Activated CD4-positive, alpha-beta memory T cell treated with anti-CD3 and anti-CD28 coated beads, Interleukin-2, amount 10 ng/mL, durations not matched to agents 7 days and 5 days (primary cell): ENCODE data around the gene ITGA2. TPM values are rescaled to one million over a fixed set of nuclear protein-coding genes. Genes with fewer than 3 reads are reported as not detected.
A peak's percentile ranks its signal among the peaks of the same experiment; 100 is the strongest.

Source experiments
- CTCF ChIA-PET: fragments of 350-600 bp; sonication (Branson Sonifier 250); formaldehyde crosslinking; loops from one replicate; lab custom pipeline; 2021; ENCODE audit warnings: antibody characterized with exemption, inconsistent platforms; lab: Charles Lee
- POLR2A ChIA-PET: fragments of 350-600 bp; sonication (Branson Sonifier 250); formaldehyde crosslinking; loops from one replicate; lab custom pipeline; 2021; ENCODE audit warnings: antibody characterized with exemption; lab: Charles Lee
- DNase-seq: peaks from one replicate; pipeline ENCODE4 v3.0.0-alpha.2; 2020
- H3K27ac Mint-ChIP-seq: one replicate; pipeline ENCODE4 v1.8.0; 2021; ENCODE audit warnings: mild to moderate bottlenecking, mixed read lengths
- H3K27me3 Mint-ChIP-seq: one replicate; pipeline ENCODE4 v1.8.0; 2021; ENCODE audit warnings: mixed read lengths
- H3K36me3 Mint-ChIP-seq: one replicate; pipeline ENCODE4 v1.8.0; 2021; ENCODE audit warnings: low read depth, mixed read lengths
- H3K4me1 Mint-ChIP-seq: one replicate; pipeline ENCODE4 v1.8.0; 2021; ENCODE audit warnings: mixed read lengths
- H3K4me3 Mint-ChIP-seq: one replicate; pipeline ENCODE4 v1.8.0; 2021; ENCODE audit warnings: mild to moderate bottlenecking, mixed read lengths
- H3K9me3 Mint-ChIP-seq: one replicate; pipeline ENCODE4 v1.8.0; 2021; ENCODE audit warnings: mixed read lengths
- total RNA-seq, 2 experiments: library from RNA; stranded (reverse); gene quantifications; one replicate each; pipeline ENCODE4 v1.2.3, GENCODE V29; 2021

Gene ITGA2
- 10 to 100 TPM; 10.2 to 11.2 TPM for total RNA-seq

- no peaks in the 10 kb centered on the region for H3K9me3 Mint-ChIP-seq
- H3K27me3 Mint-ChIP-seq = peaks cover 22% of the 10 kb centered on the region
- DNase-seq = peak; percentile 56
- H3K27ac Mint-ChIP-seq = peak within 1 kb of the TSS; percentile 55
- peaks cover 59% of the 10 kb centered on the region for H3K4me1 Mint-ChIP-seq
- POLR2A ChIA-PET = interaction anchor here (1.0 to 3.5 kb wide), 8 partner anchors 9 to 80 kb away, joined by 3 to 18 read pairs (median 6); no protein-coding TSS in a partner anchor
- H3K36me3 Mint-ChIP-seq = peaks cover 32% of the 10 kb centered on the region
- peak within 1 kb of the TSS; percentile 79 for H3K4me3 Mint-ChIP-seq
- CTCF ChIA-PET = interaction anchor here (0.6 to 4.9 kb wide), 8 partner anchors 8 to 323 kb away, joined by 3 to 37 read pairs (median 4); no protein-coding TSS in a partner anchor
These were observed at the start of gene ITGA2 for GRCh38 chr5:52989025-52989780. TSS of gene ITGA2 (plus strand) at chr5:52989352. CDS start at chr5:52989469, 117 bp downstream.

- CTCF ChIA-PET = interaction anchor here (1.0 to 3.3 kb wide), 5 partner anchors 11 to 166 kb away, joined by 3 to 12 read pairs (median 9); partner anchors contain the start of gene MOCS2
- no peak for DNase-seq
- POLR2A ChIA-PET = no interaction called here
- H3K4me1 Mint-ChIP-seq = peaks cover 17% of the 10 kb centered on the region
- H3K4me3 Mint-ChIP-seq = no peak overlapping the region
- H3K27ac Mint-ChIP-seq = no peak overlapping the region
- no peaks in the 10 kb centered on the region for H3K9me3 Mint-ChIP-seq
- peaks cover 7% of the 10 kb centered on the region for H3K27me3 Mint-ChIP-seq
- no peaks in the 10 kb centered on the region for H3K36me3 Mint-ChIP-seq
These were observed 45.9 kb upstream of the ITGA2 start for GRCh38 chr5:52943285-52943684.

GRCh38 chr5:52943808-52944207, 45.3 kb upstream of the ITGA2 start:
- no peaks in the 10 kb centered on the region for H3K9me3 Mint-ChIP-seq
- no peak overlapping the region for H3K27ac Mint-ChIP-seq
- DNase-seq = no peak
- ChIA-PET POLR2A (no interaction called here), CTCF (interaction anchor here (1.5 to 3.3 kb wide), 4 partner anchors 10 to 166 kb away, joined by 6 to 12 read pairs (median 10); partner anchors contain the start of gene MOCS2)
- H3K4me3 Mint-ChIP-seq = no peak overlapping the region
- peaks cover 7% of the 10 kb centered on the region for H3K27me3 Mint-ChIP-seq
- no peaks in the 10 kb centered on the region for H3K36me3 Mint-ChIP-seq
- peaks cover 22% of the 10 kb centered on the region for H3K4me1 Mint-ChIP-seq

GRCh38 chr5:52945040-52945439, 44.1 kb upstream of the ITGA2 start:
- CTCF ChIA-PET = interaction anchor here (0.7 to 3.3 kb wide), 7 partner anchors 9 to 164 kb away, joined by 3 to 12 read pairs (median 6); partner anchors contain the start of gene MOCS2
- Mint-ChIP-seq H3K36me3 (no peaks in the 10 kb centered on the region), H3K9me3 (no peaks in the 10 kb centered on the region), H3K27ac (no peak overlapping the region), H3K27me3 (peaks cover 7% of the 10 kb centered on the region), H3K4me1 (peaks cover 25% of the 10 kb centered on the region), H3K4me3 (peak overlapping the region; percentile 57)
- no peak for DNase-seq
- POLR2A ChIA-PET = interaction anchor here (0.9 to 1.0 kb wide), 2 partner anchors 125 to 165 kb away, joined by 3 read pairs; partner anchors contain the start of gene MOCS2

GRCh38 chr5:52947208-52947607, 41.9 kb upstream of the ITGA2 start:
- H3K4me1 Mint-ChIP-seq = peaks cover 25% of the 10 kb centered on the region
- no peaks in the 10 kb centered on the region for H3K36me3 Mint-ChIP-seq
- no peak for DNase-seq
- no peaks in the 10 kb centered on the region for H3K9me3 Mint-ChIP-seq
- CTCF ChIA-PET = interaction anchor here (1.2 to 8.3 kb wide), 8 partner anchors 9 to 171 kb away, joined by 3 to 133 read pairs (median 8); partner anchors contain the start of gene ITGA2
- H3K27ac Mint-ChIP-seq = no peak overlapping the region
- H3K27me3 Mint-ChIP-seq = peaks cover 2% of the 10 kb centered on the region
- POLR2A ChIA-PET = interaction anchor here (0.9 to 3.5 kb wide), 2 partner anchors 42 to 151 kb away, joined by 3 to 18 read pairs; partner anchors contain the start of gene ITGA2
- no peak overlapping the region for H3K4me3 Mint-ChIP-seq

- no peak for DNase-seq
- Mint-ChIP-seq H3K9me3 (no peaks in the 10 kb centered on the region), H3K4me1 (peaks cover 25% of the 10 kb centered on the region), H3K36me3 (no peaks in the 10 kb centered on the region), H3K4me3 (no peak overlapping the region), H3K27me3 (peaks cover 2% of the 10 kb centered on the region), H3K27ac (no peak overlapping the region)
- POLR2A ChIA-PET = interaction anchor here (1.4 to 3.5 kb wide), 7 partner anchors 41 to 149 kb away, joined by 3 to 19 read pairs (median 7); partner anchors contain the start of gene ITGA2
- CTCF ChIA-PET = interaction anchor here (0.6 to 8.3 kb wide), 24 partner anchors 12 to 539 kb away, joined by 3 to 133 read pairs (median 4); partner anchors contain the start of genes ITGA2 and MOCS2
These were observed 41.3 kb upstream of the ITGA2 start for GRCh38 chr5:52947851-52948250.

GRCh38 chr5:52948418-52949076, 40.6 kb upstream of the ITGA2 start:
- H3K4me3 Mint-ChIP-seq = no peak overlapping the region
- H3K27me3 Mint-ChIP-seq = peaks cover 2% of the 10 kb centered on the region
- peak overlapping the region; percentile 2 for H3K27ac Mint-ChIP-seq
- ChIA-PET CTCF (interaction anchor here (0.6 to 8.3 kb wide), 33 partner anchors 10 to 538 kb away, joined by 3 to 133 read pairs (median 4); partner anchors contain the start of genes ITGA2 and MOCS2), POLR2A (interaction anchor here (0.8 to 3.5 kb wide), 9 partner anchors 40 to 161 kb away, joined by 3 to 19 read pairs (median 6); partner anchors contain the start of gene ITGA2)
- no peaks in the 10 kb centered on the region for H3K36me3 Mint-ChIP-seq
- peaks cover 25% of the 10 kb centered on the region for H3K4me1 Mint-ChIP-seq
- H3K9me3 Mint-ChIP-seq = no peaks in the 10 kb centered on the region
- DNase-seq = peak; percentile 78

- H3K4me1 Mint-ChIP-seq = peaks cover 15% of the 10 kb centered on the region
- CTCF ChIA-PET = interaction anchor here (1.0 to 8.3 kb wide), 5 partner anchors 39 to 159 kb away, joined by 3 to 133 read pairs (median 37); partner anchors contain the start of genes ITGA2 and MOCS2
- H3K4me3 Mint-ChIP-seq = no peak overlapping the region
- no peaks in the 10 kb centered on the region for H3K9me3 Mint-ChIP-seq
- no peaks in the 10 kb centered on the region for H3K36me3 Mint-ChIP-seq
- POLR2A ChIA-PET = interaction anchor here (3.3 to 3.5 kb wide), 2 partner anchors 38 to 146 kb away, joined by 18 to 19 read pairs; partner anchors contain the start of gene ITGA2
- no peak for DNase-seq
- no peak overlapping the region for H3K27ac Mint-ChIP-seq
- peaks cover 5% of the 10 kb centered on the region for H3K27me3 Mint-ChIP-seq
These were observed 38.5 kb upstream of the ITGA2 start for GRCh38 chr5:52950686-52951085.

GRCh38 chr5:52952483-52952882, 36.7 kb upstream of the ITGA2 start:
- peaks cover 2% of the 10 kb centered on the region for H3K27me3 Mint-ChIP-seq
- no peak overlapping the region for H3K4me3 Mint-ChIP-seq
- H3K27ac Mint-ChIP-seq = no peak overlapping the region
- no peaks in the 10 kb centered on the region for H3K9me3 Mint-ChIP-seq
- H3K4me1 Mint-ChIP-seq = peaks cover 9% of the 10 kb centered on the region
- no peak for DNase-seq
- H3K36me3 Mint-ChIP-seq = no peaks in the 10 kb centered on the region
- ChIA-PET CTCF (interaction anchor here (0.9 to 8.3 kb wide), 3 partner anchors 8 to 138 kb away, joined by 3 to 89 read pairs (median 9); no protein-coding TSS in a partner anchor), POLR2A (interaction anchor here (1.4 kb wide), 1 partner anchor 137 kb away, joined by 3 read pairs; no protein-coding TSS in a partner anchor)

GRCh38 chr5:52956014-52956413, 33.1 kb upstream of the ITGA2 start:
- POLR2A ChIA-PET = no interaction called here

GRCh38 chr5:52956915-52957747, 32.0 kb upstream of the ITGA2 start:
- DNase-seq = no peak
- Mint-ChIP-seq H3K36me3 (no peaks in the 10 kb centered on the region), H3K27me3 (peaks cover 9% of the 10 kb centered on the region), H3K27ac (no peak overlapping the region), H3K4me3 (no peak overlapping the region), H3K9me3 (no peaks in the 10 kb centered on the region), H3K4me1 (no peaks in the 10 kb centered on the region)
- CTCF ChIA-PET = no interaction called here
- POLR2A ChIA-PET = no interaction called here

More at GRCh38 chr5:52956014-52956413, 33.1 kb upstream of the ITGA2 start:
- Mint-ChIP-seq H3K36me3 (no peaks in the 10 kb centered on the region), H3K4me1 (no peaks in the 10 kb centered on the region), H3K9me3 (no peaks in the 10 kb centered on the region), H3K27me3 (peaks cover 4% of the 10 kb centered on the region), H3K27ac (no peak overlapping the region), H3K4me3 (no peak overlapping the region)
- CTCF ChIA-PET = no interaction called here
- no peak for DNase-seq
